Panc1 (cell line): ENCODE data around the gene TOP1.

Source experiments
- CTCF ChIP-seq: fragments of 450-650 bp; IDR thresholded peaks from 2 replicates; pipeline ENCODE4 v1.5.1; 2017; ENCODE audit warnings: mild to moderate bottlenecking
- REST ChIP-seq, 2 experiments: IDR thresholded peaks; 2 replicates each; pipeline ENCODE4 v1.6.1; 2011 to 2012; ENCODE audit warnings: low read depth in 2 of 2, control low read depth in 1 of 2, low read length in 1 of 2, mild to moderate bottlenecking in 1 of 2, moderate library complexity in 1 of 2; ENCODE audit not compliant: insufficient read depth in 1 of 2

GRCh38 chr20:41072915-41073314 is 44.3 kb downstream of the TOP1 start:
- no peak for TF ChIP-seq CTCF
- no peak for TF ChIP-seq REST (IDR thresholded peaks at IDR 0.05; ENCODE audit: insufficient read depth in 1 of 2, low read depth in 2 of 2, low read length in 1 of 2)
